GM12891 (cell line): ENCODE results near the gene MRPS10.
"Not testable (repeated sequence)": the region's sequence is repeated elsewhere in the genome, so short reads cannot be mapped to it uniquely, and the experiment has no call there.

ENCODE experiments used
- DNase-seq: peaks from one replicate; pipeline ENCODE4 v3.0.0; 2011; ENCODE audit warnings: low spot score; ENCODE audit not compliant: insufficient read length
- FAIRE-seq: peaks from 2 replicates; lab custom pipeline; 2011; peaks lifted over from hg19 to GRCh38; lab: Jason Lieb, UNC
- PAX5 ChIP-seq: IDR thresholded peaks from 2 replicates; pipeline ENCODE4 v1.6.1; 2011; ENCODE audit warnings: low read length, moderate library complexity, mild to moderate bottlenecking; ENCODE audit not compliant: insufficient read depth, severe bottlenecking
- POLR2A ChIP-seq: IDR thresholded peaks from 2 replicates; pipeline ENCODE4 v1.6.1; 2011; ENCODE audit warnings: low read depth, low read length, control low read depth
- POLR2AphosphoS5 ChIP-seq: IDR thresholded peaks from 2 replicates; pipeline ENCODE4 v1.6.1; 2011; ENCODE audit warnings: low read depth, low read length, control low read depth
- POU2F2 ChIP-seq: IDR thresholded peaks from 2 replicates; pipeline ENCODE4 v1.6.1; 2011; ENCODE audit warnings: low read depth, mild to moderate bottlenecking, control low read depth, low read length, moderate library complexity
- SPI1 ChIP-seq: IDR thresholded peaks from 2 replicates; pipeline ENCODE4 v1.6.1; 2011; ENCODE audit warnings: low read depth, low read length, control low read depth
- TAF1 ChIP-seq: IDR thresholded peaks from 2 replicates; pipeline ENCODE4 v1.6.1; 2011; ENCODE audit warnings: low read depth, low read length, control low read depth

Gene MRPS10

GRCh38 chr6:42179945-42180313 lies 37.7 kb downstream of the MRPS10 start:
- DNase-seq = no peak
- no peak for FAIRE-seq

GRCh38 chr6:42179261-42179944 lies 38.3 kb downstream of the MRPS10 start:
- no peak for DNase-seq
- no peak for FAIRE-seq
- no peak for TF ChIP-seq POLR2AphosphoS5
- TF ChIP-seq POU2F2 = no peak
- TF ChIP-seq POLR2A = no peak
- no peak for TF ChIP-seq SPI1
- TF ChIP-seq PAX5 = no peak
- TF ChIP-seq TAF1 = no peak

More at GRCh38 chr6:42179945-42180313, 37.7 kb downstream of the MRPS10 start:
- TF ChIP-seq POLR2A (no peak), TAF1 (no peak), PAX5 (no peak), POU2F2 (no peak), SPI1 (no peak), POLR2AphosphoS5 (no peak)

- FAIRE-seq = no peak
These were observed 39.9 kb downstream of the MRPS10 start for GRCh38 chr6:42177514-42178364.

GRCh38 chr6:42176981-42177380 lies 40.7 kb downstream of the MRPS10 start:
- DNase-seq (no peak), FAIRE-seq (no peak)
- TF ChIP-seq POU2F2 (no peak), POLR2A (no peak), TAF1 (no peak), POLR2AphosphoS5 (no peak), SPI1 (no peak), PAX5 (no peak)

More at GRCh38 chr6:42177514-42178364, 39.9 kb downstream of the MRPS10 start:
- TF ChIP-seq POU2F2 = no peak
- no peak for TF ChIP-seq PAX5
- no peak for TF ChIP-seq SPI1
- TF ChIP-seq POLR2A = no peak
- no peak for DNase-seq

- no peak for FAIRE-seq
- no peak for DNase-seq
- TF ChIP-seq TAF1 (no peak), POLR2A (no peak), POLR2AphosphoS5 (no peak), SPI1 (no peak), POU2F2 (no peak), PAX5 (no peak)
These were observed 41.8 kb downstream of the MRPS10 start for GRCh38 chr6:42175860-42176259.

- DNase-seq = no peak
- FAIRE-seq = no peak
- TF ChIP-seq SPI1 (no peak), TAF1 (no peak), POLR2AphosphoS5 (no peak), POU2F2 (no peak)
These were observed 44.6 kb downstream of the MRPS10 start, which contains the start of gene GUCA1A for GRCh38 chr6:42173101-42173500. Gene GUCA1A, plus strand, starts transcription at chr6:42173364. Its CDS starts 250 bp downstream, at chr6:42173614.

- TF ChIP-seq SPI1 (no peak), POU2F2 (no peak), PAX5 (no peak), POLR2AphosphoS5 (no peak), POLR2A (no peak), TAF1 (no peak)
- FAIRE-seq (no peak), DNase-seq (no peak)
These were observed 45.7 kb downstream of the MRPS10 start for GRCh38 chr6:42171813-42172581.

GRCh38 chr6:42169780-42170179 lies 47.9 kb downstream of the MRPS10 start:
- DNase-seq, FAIRE-seq: not testable (repeated sequence)

GRCh38 chr6:42168650-42169049 lies 49.0 kb downstream of the MRPS10 start:
- DNase-seq = no peak
- no peak for TF ChIP-seq TAF1
- TF ChIP-seq PAX5 = no peak
- no peak for TF ChIP-seq POU2F2
- no peak for TF ChIP-seq SPI1
- no peak for TF ChIP-seq POLR2A
- no peak for FAIRE-seq
